DLD1 (cell line): ENCODE measurements around the gene SF3A2.

Experiments used
- in situ Hi-C: cut with HindIII; loops from 2 replicates; pipeline ENCODE4 v1.10.0; 2017; ENCODE audit warnings: low sequenced_read_pairs

The SF3A2 gene

DNA sequence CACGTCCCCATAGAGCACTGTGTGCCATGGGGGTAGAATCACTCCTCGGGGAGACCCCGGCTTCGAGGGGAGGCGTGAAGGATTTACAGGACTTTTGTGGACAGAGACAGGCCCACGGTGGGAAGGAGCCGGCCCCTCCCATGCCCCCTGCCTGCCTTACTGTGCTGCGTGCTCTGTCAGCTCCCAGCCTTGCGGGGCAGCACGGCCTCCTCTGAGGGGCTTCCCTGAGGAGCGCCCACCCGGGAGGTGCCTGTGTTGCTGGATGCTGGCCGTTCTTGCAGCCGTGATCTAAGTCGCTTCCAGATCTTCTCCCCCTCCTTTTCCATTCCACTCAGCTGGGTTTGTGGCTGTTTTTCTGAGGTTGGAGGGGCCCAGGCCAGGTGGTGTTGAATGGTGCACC lies 29.6 kb upstream of the SF3A2 start:
- in situ Hi-C loops, result no loop called here

GRCh38 chr19:2207991-2208860 lies 28.4 kb upstream of the SF3A2 start:
- in situ Hi-C loops, result no loop called here

DNA sequence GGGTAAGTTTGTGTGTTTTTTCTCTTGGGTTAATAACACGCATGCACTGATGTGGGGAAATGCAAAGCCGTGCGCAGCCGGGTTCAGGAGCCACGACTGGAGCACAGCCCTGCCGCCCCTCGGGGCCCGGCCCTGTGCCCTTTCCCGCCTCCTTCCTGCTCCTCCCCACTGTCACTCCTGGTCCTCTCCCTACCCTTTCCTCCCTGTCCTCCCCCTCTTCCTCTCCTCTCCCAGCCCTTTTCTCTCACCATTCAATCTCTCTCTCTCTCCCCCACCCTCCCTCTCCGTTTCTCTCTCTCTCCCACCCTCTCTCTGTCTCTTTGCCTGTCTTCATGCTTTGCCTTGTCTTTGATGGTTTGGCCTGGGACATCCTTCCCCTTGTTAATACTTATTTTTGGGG lies 27.6 kb upstream of the SF3A2 start:
- in situ Hi-C loops, result no loop called here

DNA sequence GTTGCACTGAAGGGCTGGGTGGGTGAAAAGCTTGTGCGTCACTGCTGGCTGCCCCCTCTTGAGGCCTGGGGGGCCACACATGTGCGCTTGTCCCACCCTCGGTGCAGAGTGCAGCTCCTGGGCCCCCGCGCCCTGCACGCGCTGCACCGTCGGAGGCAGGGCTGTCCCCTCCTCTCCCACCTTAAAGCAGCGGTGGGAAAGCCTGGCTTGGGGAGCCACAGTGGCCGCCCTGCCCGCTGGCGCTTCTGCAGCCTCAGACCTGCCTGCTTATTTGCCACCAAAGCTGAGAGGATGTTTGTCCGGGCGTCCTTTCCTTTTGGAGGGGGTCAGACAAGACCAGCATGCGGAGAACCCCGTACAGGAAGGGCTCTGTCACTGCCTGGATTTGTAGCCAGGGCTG lies 27.2 kb upstream of the SF3A2 start:
- in situ Hi-C loops, result no loop called here

DNA sequence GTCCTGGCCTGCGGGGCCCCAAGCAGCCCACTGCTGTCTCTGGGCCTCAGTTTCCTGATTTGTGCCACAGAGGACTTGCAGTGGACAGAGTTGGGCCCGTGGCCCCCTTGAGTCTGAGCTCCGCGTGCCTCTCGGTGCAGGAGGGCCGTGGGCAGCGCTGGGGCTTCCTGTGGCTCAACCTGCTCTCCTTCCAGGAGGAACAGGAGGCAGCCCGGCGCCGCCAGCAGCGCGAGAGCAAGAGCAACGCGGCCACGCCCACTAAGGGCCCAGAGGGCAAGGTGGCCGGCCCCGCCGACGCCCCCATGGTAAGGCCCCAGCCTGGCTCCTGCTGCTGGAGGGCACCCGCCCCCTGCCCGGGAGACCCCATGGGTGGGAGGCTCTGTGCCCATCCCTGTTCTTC lies 26.4 kb upstream of the SF3A2 start:
- in situ Hi-C loops, result no loop called here

GRCh38 chr19:2210987-2211740 lies 25.5 kb upstream of the SF3A2 start:
- in situ Hi-C loops, result no loop called here

DNA sequence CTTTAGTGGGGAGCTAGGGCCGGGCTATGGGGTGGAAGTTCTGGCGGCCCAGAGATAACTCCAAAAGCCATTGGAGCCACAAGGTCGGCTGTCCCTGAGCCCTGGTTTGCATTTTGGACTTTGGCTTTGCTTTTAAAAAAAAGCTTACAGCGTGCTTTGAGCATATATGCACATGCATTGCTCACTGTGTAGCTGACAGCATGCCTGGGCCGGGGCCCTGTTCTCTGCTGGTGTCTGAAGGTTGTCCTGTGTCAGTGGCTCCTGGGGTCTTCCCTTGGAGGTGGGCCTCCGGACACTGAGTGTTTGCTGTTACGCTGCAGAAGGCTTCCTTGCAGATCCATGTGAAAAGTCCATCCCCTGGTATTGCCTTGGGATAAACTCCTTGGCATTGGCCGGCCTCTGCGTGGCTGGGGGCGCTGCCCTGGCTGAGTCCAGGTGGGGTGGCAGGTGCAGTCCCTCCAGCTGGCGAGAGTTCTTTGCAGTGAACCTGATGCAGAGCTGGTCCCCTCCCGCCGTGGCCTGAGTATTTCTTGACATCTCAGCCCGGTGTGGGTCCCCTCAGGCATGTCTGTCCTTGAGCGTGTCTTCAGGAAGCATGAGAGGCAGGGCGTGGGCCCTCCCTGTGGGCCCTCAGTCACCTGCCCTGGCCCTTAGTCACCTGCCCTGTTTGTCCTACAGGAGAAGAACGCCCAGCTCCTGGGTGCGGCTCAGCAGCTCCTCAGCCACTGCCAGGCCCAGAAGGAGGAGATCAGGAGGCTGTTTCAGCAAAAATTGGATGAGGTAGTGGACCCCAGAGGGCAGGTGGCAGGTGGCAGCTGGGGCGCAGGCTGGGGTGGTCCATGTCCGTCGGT lies 23.5 kb upstream of the SF3A2 start:
- in situ Hi-C loops, result no loop called here

- in situ Hi-C loops, result no loop called here
These were observed 22.8 kb upstream of the SF3A2 start for GRCh38 chr19:2213799-2214198.

- in situ Hi-C loops, result no loop called here
These were observed 22.4 kb upstream of the SF3A2 start for GRCh38 chr19:2214251-2214650.

GRCh38 chr19:2215281-2215751 lies 21.3 kb upstream of the SF3A2 start:
- in situ Hi-C loops, result no loop called here

- in situ Hi-C loops, result no loop called here
These were observed 20.0 kb upstream of the SF3A2 start for GRCh38 chr19:2216361-2217225.

- in situ Hi-C loops, result no loop called here
These were observed 19.0 kb upstream of the SF3A2 start for GRCh38 chr19:2217591-2217990.

DNA sequence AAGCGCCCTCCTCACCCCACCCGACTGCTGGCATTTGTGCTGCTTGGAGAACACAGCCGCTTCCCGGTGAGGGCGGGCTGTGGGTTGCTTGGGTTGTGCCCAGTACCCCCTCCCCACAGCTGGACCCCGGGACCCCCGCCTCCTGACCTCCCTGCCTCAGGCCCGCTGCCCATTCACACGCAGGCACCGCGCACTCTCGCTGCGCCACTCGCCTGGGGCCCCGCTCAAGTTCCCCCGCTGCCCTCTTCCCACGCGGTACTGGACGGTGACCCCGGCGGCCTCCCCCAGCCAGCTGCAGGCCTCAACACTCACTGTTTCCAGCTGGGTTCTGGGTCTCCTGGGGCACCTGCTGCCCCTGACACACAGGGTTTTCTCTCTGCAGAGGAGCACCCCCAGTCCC lies 16.9 kb upstream of the SF3A2 start:
- in situ Hi-C loops, result no loop called here

- in situ Hi-C loops, result no loop called here
These were observed 15.3 kb upstream of the SF3A2 start for GRCh38 chr19:2221250-2221831.

GRCh38 chr19:2221918-2222317 lies 14.7 kb upstream of the SF3A2 start:
- in situ Hi-C loops, result no loop called here

DNA sequence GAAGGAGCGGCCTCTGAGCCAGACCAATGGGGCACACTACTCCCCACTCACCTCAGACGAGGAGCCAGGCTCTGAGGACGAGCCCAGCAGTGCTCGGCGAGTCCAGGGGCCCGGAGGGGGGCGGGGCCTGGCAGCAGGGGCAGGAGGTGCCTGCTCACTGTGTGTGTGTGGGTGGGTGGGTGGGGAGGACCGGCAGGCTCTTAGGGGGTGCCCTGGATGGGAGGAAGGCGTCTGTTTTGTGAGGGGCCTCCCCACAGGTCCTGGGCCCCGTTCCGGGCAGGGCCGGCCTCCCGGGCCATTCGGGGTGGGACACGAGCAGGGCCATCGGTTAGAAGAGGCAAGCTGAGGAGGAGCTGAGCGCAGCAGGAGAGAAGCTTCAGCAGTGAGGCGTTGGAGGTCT lies 13.2 kb upstream of the SF3A2 start:
- in situ Hi-C loops, result no loop called here

- in situ Hi-C loops, result no loop called here
These were observed 12.7 kb upstream of the SF3A2 start for GRCh38 chr19:2223959-2224358.

- in situ Hi-C loops, result no loop called here
These were observed 11.8 kb upstream of the SF3A2 start for GRCh38 chr19:2224754-2225349.

DNA sequence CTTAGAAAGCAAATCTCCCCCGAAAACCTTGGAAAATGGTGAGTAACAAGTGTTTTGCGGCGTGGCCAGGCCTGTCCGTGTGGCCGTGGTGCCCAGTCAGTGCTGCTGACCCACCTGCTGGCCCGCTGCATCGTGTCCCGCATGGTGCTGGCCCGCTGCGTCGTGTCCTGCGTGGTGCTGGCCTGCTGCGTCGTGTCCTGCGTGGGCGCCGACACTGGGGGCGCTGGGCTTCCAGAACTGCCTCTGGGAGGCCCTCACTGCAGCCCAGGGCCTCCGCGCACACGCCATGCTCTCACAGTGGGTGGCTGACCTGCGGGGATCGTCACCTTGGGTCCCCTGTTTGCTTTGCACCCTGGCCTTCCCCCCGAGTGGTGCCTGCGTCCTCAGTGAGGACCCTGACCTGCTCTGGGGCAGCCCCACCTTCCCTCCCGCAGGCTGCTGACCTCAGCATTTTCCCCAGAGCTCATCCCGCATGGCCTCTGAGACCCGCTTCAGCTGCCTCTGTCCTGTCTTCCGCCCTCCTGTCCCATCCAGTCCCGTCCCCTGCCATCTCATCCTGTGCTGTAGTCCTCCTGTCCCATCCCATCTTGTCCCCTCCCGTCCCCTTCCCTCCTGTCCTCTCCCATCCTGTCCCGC lies 11.1 kb upstream of the SF3A2 start:
- in situ Hi-C loops, result no loop called here
